ENCODE measurements around the gene LHX3. TPM values are rescaled to one million over a fixed set of nuclear protein-coding genes. Genes with fewer than 3 reads are reported as not detected.

The LHX3 gene
- total and polyA plus RNA-seq, 3 experiments from 2014 or later: not detected

GRCh38 chr9:136233868-136234267 lies 28.9 kb upstream of the LHX3 start:
- ChIA-PET CTCF (no interaction called here), POLR2A (no interaction called here)
- Mint-ChIP-seq H3K4me3 (no peak overlapping the region), H3K27me3 (peaks cover 0 to 2% of the 10 kb centered on the region in 2 donors), H3K9me3 (no peaks in the 10 kb centered on the region), H3K4me1 (peaks cover 11 to 15% (median 12%) of the 10 kb centered on the region in 3 donors), H3K27ac (peak overlapping the region in 1 of 8 donors; percentile 71), H3K36me3 (peaks cover 0 to 41% (median 15%) of the 10 kb centered on the region in 3 donors)
- H3K9me3 ChIP-seq (ENCODE audit: low read length): no peaks in the 10 kb centered on the region
- peaks cover 6% of the 10 kb centered on the region for H3K4me1 ChIP-seq (ENCODE audit: insufficient read depth, low read length)
- H3K36me3 ChIP-seq (ENCODE audit: insufficient read depth, low read length): no peaks in the 10 kb centered on the region
- no peak overlapping the region for H3K4me3 ChIP-seq (ENCODE audit: low read length)
- no peak for DNase-seq
- no peaks in the 10 kb centered on the region for H3K27me3 ChIP-seq (ENCODE audit: insufficient read depth, low read length, poor library complexity, severe bottlenecking)
- H3K27ac ChIP-seq (ENCODE audit: low read depth, low read length): no peak overlapping the region

DNA sequence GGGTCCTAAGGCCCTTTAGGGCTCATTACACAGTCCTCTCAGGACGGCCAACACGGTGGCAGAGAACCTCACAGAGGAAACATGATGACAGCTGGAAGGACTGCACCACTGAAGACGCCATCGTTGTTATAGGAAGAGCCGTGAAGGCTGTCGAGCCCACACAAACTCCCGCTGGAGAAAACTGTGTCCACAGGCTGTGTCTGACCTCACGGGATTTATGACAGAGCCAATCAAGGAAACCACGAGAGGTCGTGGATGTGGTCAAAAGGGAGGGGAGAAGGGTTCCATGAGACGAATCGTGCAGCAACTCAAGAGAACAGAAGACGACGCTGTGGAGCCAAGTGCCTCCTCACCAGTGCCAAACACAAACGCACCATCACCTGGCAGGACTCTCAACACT lies 28.5 kb upstream of the LHX3 start:
- Histone ChIP-seq H3K4me3 (ENCODE audit: low read length) (no peak overlapping the region), H3K27me3 (ENCODE audit: insufficient read depth, low read length, poor library complexity, severe bottlenecking) (no peaks in the 10 kb centered on the region), H3K9me3 (ENCODE audit: low read length) (no peaks in the 10 kb centered on the region), H3K27ac (ENCODE audit: low read depth, low read length) (no peak overlapping the region), H3K4me1 (ENCODE audit: insufficient read depth, low read length) (peaks cover 6% of the 10 kb centered on the region), H3K36me3 (ENCODE audit: insufficient read depth, low read length) (no peaks in the 10 kb centered on the region)
- ChIA-PET POLR2A (no interaction called here), CTCF (no interaction called here)
- H3K4me1 Mint-ChIP-seq: peaks cover 13 to 18% (median 16%) of the 10 kb centered on the region in 3 donors
- no peak overlapping the region for H3K4me3 Mint-ChIP-seq
- no peak for DNase-seq
- peaks cover 0 to 43% (median 15%) of the 10 kb centered on the region in 3 donors for H3K36me3 Mint-ChIP-seq
- no peak overlapping the region for H3K27ac Mint-ChIP-seq
- H3K27me3 Mint-ChIP-seq: peaks cover 0 to 2% of the 10 kb centered on the region in 2 donors
- no peaks in the 10 kb centered on the region for H3K9me3 Mint-ChIP-seq

- no peak overlapping the region for H3K4me3 Mint-ChIP-seq
- no peak overlapping the region for H3K27ac Mint-ChIP-seq
- Histone ChIP-seq H3K27ac (ENCODE audit: low read depth, low read length) (no peak overlapping the region), H3K4me1 (ENCODE audit: insufficient read depth, low read length) (peaks cover 6% of the 10 kb centered on the region), H3K27me3 (ENCODE audit: insufficient read depth, low read length, poor library complexity, severe bottlenecking) (no peaks in the 10 kb centered on the region), H3K36me3 (ENCODE audit: insufficient read depth, low read length) (no peaks in the 10 kb centered on the region), H3K4me3 (ENCODE audit: low read length) (no peak overlapping the region), H3K9me3 (ENCODE audit: low read length) (no peaks in the 10 kb centered on the region)
- ChIA-PET POLR2A (no interaction called here), CTCF (no interaction called here)
- H3K27me3 Mint-ChIP-seq: peaks cover 0 to 2% of the 10 kb centered on the region in 2 donors
- DNase-seq: no peak
- peaks cover 0 to 43% (median 15%) of the 10 kb centered on the region in 3 donors for H3K36me3 Mint-ChIP-seq
- no peaks in the 10 kb centered on the region for H3K9me3 Mint-ChIP-seq
- peaks cover 14 to 20% (median 16%) of the 10 kb centered on the region in 3 donors for H3K4me1 Mint-ChIP-seq
These were observed 28.0 kb upstream of the LHX3 start for GRCh38 chr9:136232969-136233368.

- Histone ChIP-seq H3K9me3 (ENCODE audit: low read length) (no peaks in the 10 kb centered on the region), H3K27me3 (ENCODE audit: insufficient read depth, low read length, poor library complexity, severe bottlenecking) (no peaks in the 10 kb centered on the region), H3K4me1 (ENCODE audit: insufficient read depth, low read length) (peaks cover 6% of the 10 kb centered on the region), H3K27ac (ENCODE audit: low read depth, low read length) (no peak overlapping the region), H3K4me3 (ENCODE audit: low read length) (no peak overlapping the region), H3K36me3 (ENCODE audit: insufficient read depth, low read length) (no peaks in the 10 kb centered on the region)
- DNase-seq: no peak
- ChIA-PET CTCF (no interaction called here), POLR2A (no interaction called here)
- no peaks in the 10 kb centered on the region for H3K9me3 Mint-ChIP-seq
- peaks cover 0 to 43% (median 15%) of the 10 kb centered on the region in 3 donors for H3K36me3 Mint-ChIP-seq
- peak overlapping the region in 2 of 8 donors; percentile 44 to 55 for H3K27ac Mint-ChIP-seq
- no peak overlapping the region for H3K4me3 Mint-ChIP-seq
- peaks cover 15 to 22% (median 15%) of the 10 kb centered on the region in 3 donors for H3K4me1 Mint-ChIP-seq
- H3K27me3 Mint-ChIP-seq: peaks cover 0 to 2% of the 10 kb centered on the region in 2 donors
These were observed 26.8 kb upstream of the LHX3 start for GRCh38 chr9:136231478-136232297.

DNA sequence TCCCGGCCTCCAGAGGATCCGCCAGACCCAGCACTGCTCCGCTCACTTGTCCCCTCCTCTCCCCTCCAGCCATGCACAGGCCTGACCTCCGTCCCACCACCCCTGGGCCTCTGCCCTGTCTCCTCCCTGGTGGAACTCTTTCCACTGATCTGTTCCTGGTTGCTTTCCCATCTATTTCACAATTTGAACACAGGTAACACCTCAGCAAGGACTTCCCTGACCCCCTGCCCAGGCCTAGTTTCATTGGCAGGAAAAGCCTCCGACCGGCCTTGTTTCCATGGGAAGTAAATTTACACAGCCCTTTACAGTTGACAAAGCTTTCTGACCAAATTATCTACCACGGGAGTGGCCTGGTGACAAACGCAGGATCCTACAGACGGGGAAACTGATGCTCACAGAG lies 25.8 kb upstream of the LHX3 start:
- Mint-ChIP-seq H3K27me3 (peaks cover 0 to 2% of the 10 kb centered on the region in 2 donors), H3K27ac (no peak overlapping the region), H3K4me1 (peaks cover 15 to 22% (median 18%) of the 10 kb centered on the region in 3 donors), H3K36me3 (peaks cover 0 to 40% (median 15%) of the 10 kb centered on the region in 3 donors), H3K4me3 (no peak overlapping the region), H3K9me3 (no peaks in the 10 kb centered on the region)
- no peak for DNase-seq
- H3K4me1 ChIP-seq (ENCODE audit: insufficient read depth, low read length): peaks cover 6% of the 10 kb centered on the region
- POLR2A ChIA-PET: no interaction called here
- H3K36me3 ChIP-seq (ENCODE audit: insufficient read depth, low read length): peaks cover 6% of the 10 kb centered on the region
- no peaks in the 10 kb centered on the region for H3K27me3 ChIP-seq (ENCODE audit: insufficient read depth, low read length, poor library complexity, severe bottlenecking)
- no peak overlapping the region for H3K27ac ChIP-seq (ENCODE audit: low read depth, low read length)
- CTCF ChIA-PET: no interaction called here
- no peak overlapping the region for H3K4me3 ChIP-seq (ENCODE audit: low read length)
- no peaks in the 10 kb centered on the region for H3K9me3 ChIP-seq (ENCODE audit: low read length)

GRCh38 chr9:136230365-136230764 lies 25.4 kb upstream of the LHX3 start:
- Mint-ChIP-seq H3K4me3 (no peak overlapping the region), H3K4me1 (peaks cover 18 to 22% (median 20%) of the 10 kb centered on the region in 3 donors), H3K27ac (no peak overlapping the region), H3K27me3 (peaks cover 0 to 2% of the 10 kb centered on the region in 2 donors), H3K36me3 (peaks cover 0 to 40% (median 15%) of the 10 kb centered on the region in 3 donors), H3K9me3 (no peaks in the 10 kb centered on the region)
- Histone ChIP-seq H3K4me1 (ENCODE audit: insufficient read depth, low read length) (peaks cover 6% of the 10 kb centered on the region), H3K9me3 (ENCODE audit: low read length) (no peaks in the 10 kb centered on the region), H3K27me3 (ENCODE audit: insufficient read depth, low read length, poor library complexity, severe bottlenecking) (no peaks in the 10 kb centered on the region), H3K4me3 (ENCODE audit: low read length) (no peak overlapping the region), H3K27ac (ENCODE audit: low read depth, low read length) (no peak overlapping the region), H3K36me3 (ENCODE audit: insufficient read depth, low read length) (peaks cover 9% of the 10 kb centered on the region)
- no peak for DNase-seq
- ChIA-PET CTCF (no interaction called here), POLR2A (no interaction called here)

DNA sequence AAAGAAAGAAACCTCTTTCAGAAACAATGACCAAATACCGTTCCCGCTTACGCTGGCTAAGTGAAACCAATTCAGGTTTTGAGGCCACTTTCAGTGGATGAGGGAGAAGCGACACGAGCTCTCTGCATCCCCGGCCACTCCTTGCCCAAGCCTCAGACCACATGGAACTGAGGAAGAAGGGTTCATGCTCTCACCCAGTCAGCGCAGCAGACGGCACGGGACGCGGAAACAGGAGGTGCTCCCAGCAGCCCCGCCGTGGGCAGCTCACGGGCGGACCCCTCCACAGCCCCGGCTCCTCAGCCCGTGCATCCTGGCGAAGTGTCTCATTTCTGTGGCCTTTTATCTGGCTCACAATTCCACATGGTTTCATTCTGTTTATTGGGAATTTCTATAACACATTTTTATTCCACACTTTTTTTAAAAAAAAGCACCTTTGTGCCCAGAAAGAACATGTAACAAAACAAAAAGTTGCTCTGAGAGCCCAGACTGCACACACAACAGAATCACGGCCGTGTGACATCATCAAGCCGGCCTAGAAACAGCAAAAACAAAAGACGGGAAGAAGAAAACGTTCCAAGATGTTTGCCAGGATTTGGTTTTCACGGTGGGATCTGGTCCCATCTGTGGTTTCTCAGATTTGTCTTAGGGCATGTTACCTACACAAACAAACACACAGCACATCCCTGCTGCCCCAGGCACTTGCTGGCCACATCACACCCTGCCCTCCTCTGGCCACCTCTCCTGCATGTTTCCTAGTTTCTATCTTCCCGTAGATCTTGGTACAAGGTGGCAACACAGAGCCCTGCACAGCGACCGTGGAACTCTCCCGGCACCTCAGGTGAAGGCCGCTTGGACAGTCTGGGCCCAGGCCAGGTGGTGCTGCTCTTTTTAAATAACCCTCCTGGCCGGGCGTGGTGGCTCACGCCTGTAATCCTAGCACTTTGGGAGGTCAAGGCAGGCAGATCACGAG lies 24.5 kb upstream of the LHX3 start:
- peaks cover 0 to 39% (median 14%) of the 10 kb centered on the region in 3 donors for H3K36me3 Mint-ChIP-seq
- H3K4me1 Mint-ChIP-seq: peaks cover 18 to 28% (median 20%) of the 10 kb centered on the region in 3 donors

More for the DNA sequence above, 24.5 kb upstream of the LHX3 start:
- Histone ChIP-seq H3K4me1 (ENCODE audit: insufficient read depth, low read length) (peaks cover 6% of the 10 kb centered on the region), H3K27me3 (ENCODE audit: insufficient read depth, low read length, poor library complexity, severe bottlenecking) (no peaks in the 10 kb centered on the region), H3K36me3 (ENCODE audit: insufficient read depth, low read length) (peaks cover 9% of the 10 kb centered on the region), H3K9me3 (ENCODE audit: low read length) (no peaks in the 10 kb centered on the region), H3K27ac (ENCODE audit: low read depth, low read length) (no peak overlapping the region), H3K4me3 (ENCODE audit: low read length) (no peak overlapping the region)
- Mint-ChIP-seq H3K27ac (peak overlapping the region in 1 of 8 donors; percentile 58), H3K27me3 (peaks cover 0 to 2% of the 10 kb centered on the region in 2 donors), H3K4me3 (no peak overlapping the region), H3K9me3 (no peaks in the 10 kb centered on the region)
- CTCF ChIA-PET: no interaction called here
- POLR2A ChIA-PET: no interaction called here
- DNase-seq: no peak

Data from CD8-positive, alpha-beta memory T cell (primary cell).